Measurements from ENCODE around the gene SLAMF7.

DNA sequence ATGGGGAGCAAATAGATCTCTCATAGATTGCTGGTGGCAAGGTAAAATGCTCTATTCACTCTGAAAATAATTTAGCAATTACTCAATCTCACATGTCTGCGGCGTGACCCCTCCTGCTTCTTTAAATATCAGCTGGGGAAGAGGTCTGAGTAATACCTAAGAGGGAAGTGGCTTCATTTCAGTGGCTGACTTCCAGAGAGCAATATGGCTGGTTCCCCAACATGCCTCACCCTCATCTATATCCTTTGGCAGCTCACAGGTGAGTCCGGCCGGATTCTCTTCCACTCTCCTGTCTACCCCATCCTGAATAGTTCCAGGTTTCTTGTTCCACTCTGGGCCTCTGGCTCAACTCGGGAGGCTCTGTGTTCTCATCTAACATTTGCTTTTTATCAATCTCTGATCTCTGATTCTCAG lies at the start of gene SLAMF7:
- no peak for TF ChIP-seq MYC (IDR thresholded peaks at IDR 0.05; ENCODE audit: low read depth, low read length)
- TF ChIP-seq POLR2A (IDR thresholded peaks at IDR 0.05; ENCODE audit: low read depth, low read length) = no peak
- no peak for TF ChIP-seq CTCF (IDR thresholded peaks at IDR 0.05; ENCODE audit: extremely low read depth in 1 of 2, insufficient read depth in 1 of 2, low read depth in 1 of 2, low read length in 2 of 2)
- TF ChIP-seq FOS (IDR thresholded peaks at IDR 0.05; ENCODE audit: borderline replicate concordance, insufficient read depth, low read length) = no peak

All from endothelial cell of umbilical vein (primary cell).